ENCODE data around the gene MARK4. TPM values are rescaled to one million over a fixed set of nuclear protein-coding genes. Genes with fewer than 3 reads are reported as not detected.

MARK4 gene
- total RNA-seq, 1 experiment from 2014 or later, result 37.7 TPM

- ATAC-seq, result no peak
- DNase-seq (ENCODE audit: low read depth, low spot score), result no peak
- CTCF ChIA-PET, result no interaction called here
Measured at GRCh38 chr19:45306040-45306439, 55.0 kb downstream of the MARK4 start.

More at GRCh38 chr19:45306040-45306439, 55.0 kb downstream of the MARK4 start:
- H3K36me3 ChIP-seq (ENCODE audit: control insufficient read depth in 1 of 2, insufficient read depth in 2 of 2, low read length in 2 of 2), result no peaks in the 10 kb centered on the region
- BruUV-seq (replicated peaks), result no TSS peak
- TF ChIP-seq SIN3A (IDR thresholded peaks at IDR 0.05; ENCODE audit: low read depth) (no peak), ATF3 (IDR thresholded peaks at IDR 0.05) (no peak), EZH2 (IDR thresholded peaks at IDR 0.05) (no peak), MAX (IDR thresholded peaks at IDR 0.05) (no peak), ZBTB33 (IDR thresholded peaks at IDR 0.05; ENCODE audit: extremely low read depth, insufficient replicate concordance, low read length) (no peak), SP1 (IDR thresholded peaks at IDR 0.05; ENCODE audit: low read depth) (no peak), RAD21 (IDR thresholded peaks at IDR 0.05; ENCODE audit: low read depth) (no peak), EZH2phosphoT487 (IDR thresholded peaks at IDR 0.05; ENCODE audit: borderline replicate concordance) (no peak), CBX3 (IDR thresholded peaks at IDR 0.05; ENCODE audit: low read depth) (no peak), POLR2AphosphoS5 (IDR thresholded peaks at IDR 0.05; ENCODE audit: low read depth, low read length) (no peak), YY1 (IDR thresholded peaks at IDR 0.05; ENCODE audit: extremely low read depth, insufficient replicate concordance, low read depth, low read length) (no peak), FOSL1 (IDR thresholded peaks at IDR 0.05; ENCODE audit: low read depth) (no peak), ZNF274 (IDR thresholded peaks at IDR 0.05; ENCODE audit: low read depth, low read length) (no peak), SRF (IDR thresholded peaks at IDR 0.05; ENCODE audit: low read depth) (no peak), EGR1 (IDR thresholded peaks at IDR 0.05; ENCODE audit: low read depth) (no peak), CEBPB (IDR thresholded peaks at IDR 0.05; ENCODE audit: low read depth) (no peak), TCF7L2 (IDR thresholded peaks at IDR 0.05; ENCODE audit: borderline replicate concordance, extremely low read depth, insufficient read depth, insufficient read length) (no peak), ZFX (IDR thresholded peaks at IDR 0.05) (no peak), POLR2A (IDR thresholded peaks at IDR 0.05; ENCODE audit: borderline replicate concordance, extremely low read depth, insufficient read depth, insufficient read length) (no peak)
- H3K4me1 ChIP-seq (ENCODE audit: control insufficient read depth in 1 of 2, insufficient read depth in 2 of 2, low read length in 2 of 2), result peaks cover 10 to 17% of the 10 kb centered on the region in 2 experiments
- no peaks in the 10 kb centered on the region for H4K20me1 ChIP-seq (ENCODE audit: insufficient read depth)
- no peak overlapping the region for H3K4me2 ChIP-seq (ENCODE audit: low read length)
- no peak overlapping the region for H3K9ac ChIP-seq (ENCODE audit: low read length)
- POLR2A ChIA-PET, result no interaction called here
- no peaks in the 10 kb centered on the region for H3K9me3 ChIP-seq (ENCODE audit: control insufficient read depth in 1 of 2, insufficient read depth in 1 of 2, low read depth in 1 of 2, low read length in 2 of 2)
- H3K9me2 ChIP-seq (ENCODE audit: insufficient read depth), result no peaks in the 10 kb centered on the region
- RAD21 ChIA-PET (ENCODE audit: low non-redundant PET in 1 of 2, low total read pairs in 2 of 2, uncharacterized antibody in 2 of 2, unreplicated experiment in 2 of 2), result no interaction called here
- no peak overlapping the region for H2AFZ ChIP-seq (ENCODE audit: low read depth, low read length, poor library complexity, severe bottlenecking)
- H3K27ac ChIP-seq (ENCODE audit: low read depth, low read length), result no peak overlapping the region
- no peaks in the 10 kb centered on the region for H3K79me2 ChIP-seq (ENCODE audit: insufficient read depth, low read length)
- H3K27me3 ChIP-seq (ENCODE audit: insufficient read depth, low read length), result no peaks in the 10 kb centered on the region
- no peak overlapping the region for H3K4me3 ChIP-seq (replicated peaks in 1 of 2; ENCODE audit: low read depth in 1 of 2, low read length in 2 of 2)
- intact Hi-C loops (cut with micrococcal nuclease), result no loop called here
